Measurements from ENCODE around the gene CD2BP2. TPM values are rescaled to one million over a fixed set of nuclear protein-coding genes. Genes with fewer than 3 reads are reported as not detected.

The CD2BP2 gene
- total RNA-seq, 1 donor from 2014 or later: 87.8 TPM

GRCh38 chr16:30353438-30354129 lies 1.5 kb downstream of the CD2BP2 start:
- intact Hi-C loops (cut with micrococcal nuclease): loop anchor here (2.0 kb wide), 2 partner anchors 25 to 41 kb away; partner anchors contain the start of gene ZNF48
- no peaks in the 10 kb centered on the region for H3K9me3 Mint-ChIP-seq
- H3K27me3 Mint-ChIP-seq: no peaks in the 10 kb centered on the region
- H3K36me3 Mint-ChIP-seq (ENCODE audit: low read depth): peaks cover 72% of the 10 kb centered on the region
- no peak for ATAC-seq (ENCODE audit: low read depth)
- DNase-seq: no peak
- peaks cover 65% of the 10 kb centered on the region for H3K4me1 Mint-ChIP-seq
- H3K27ac Mint-ChIP-seq: no peak overlapping the region
- ChIA-PET POLR2A (interaction anchor here (0.6 to 4.5 kb wide), 14 partner anchors 9 to 218 kb away, joined by 3 to 36 read pairs (median 8); partner anchors contain the start of genes SEPTIN1, TBC1D10B, ZNF48 and ZNF688), CTCF (interaction anchor here (1.9 to 2.7 kb wide), 2 partner anchors 17 to 56 kb away, joined by 7 to 10 read pairs; partner anchors contain the start of gene TBC1D10B)
- peak overlapping the region; percentile 96 for H3K4me3 Mint-ChIP-seq
- TF ChIP-seq CTCF (IDR thresholded peaks at IDR 0.05): no peak

- Mint-ChIP-seq H3K9me3 (no peaks in the 10 kb centered on the region), H3K4me3 (peak overlapping the region; percentile 24), H3K4me1 (peaks cover 67% of the 10 kb centered on the region), H3K36me3 (ENCODE audit: low read depth) (peaks cover 66% of the 10 kb centered on the region), H3K27ac (no peak overlapping the region), H3K27me3 (no peaks in the 10 kb centered on the region)
- no peak for TF ChIP-seq CTCF (IDR thresholded peaks at IDR 0.05)
- CTCF ChIA-PET: interaction anchor here (2.7 kb wide), 1 partner anchor 57 kb away, joined by 10 read pairs; no protein-coding TSS in a partner anchor
- DNase-seq: no peak
- POLR2A ChIA-PET: interaction anchor here (0.7 to 4.4 kb wide), 2 partner anchors 18 to 169 kb away, joined by 3 to 26 read pairs; no protein-coding TSS in a partner anchor
- ATAC-seq (ENCODE audit: low read depth): no peak
- intact Hi-C loops (cut with micrococcal nuclease): no loop called here
These were observed 2.4 kb downstream of the CD2BP2 start for GRCh38 chr16:30352488-30353401.

- Mint-ChIP-seq H3K27ac (peak overlapping the region; percentile 35), H3K4me1 (peaks cover 65% of the 10 kb centered on the region), H3K4me3 (no peak overlapping the region), H3K36me3 (ENCODE audit: low read depth) (peaks cover 59% of the 10 kb centered on the region), H3K9me3 (no peaks in the 10 kb centered on the region), H3K27me3 (no peaks in the 10 kb centered on the region)
- TF ChIP-seq CTCF (IDR thresholded peaks at IDR 0.05): no peak
- intact Hi-C loops (cut with micrococcal nuclease): no loop called here
- DNase-seq (no peak), ATAC-seq (ENCODE audit: low read depth) (no peak)
- ChIA-PET POLR2A (interaction anchor here (0.8 to 1.1 kb wide), 2 partner anchors 17 to 19 kb away, joined by 3 to 5 read pairs; partner anchors contain the start of gene TBC1D10B), CTCF (no interaction called here)
These were observed 3.3 kb downstream of the CD2BP2 start for GRCh38 chr16:30351586-30352419.

GRCh38 chr16:30351001-30351441 lies 4.1 kb downstream of the CD2BP2 start:
- no peak for ATAC-seq (ENCODE audit: low read depth)
- Mint-ChIP-seq H3K4me1 (peaks cover 59% of the 10 kb centered on the region), H3K9me3 (no peaks in the 10 kb centered on the region), H3K27me3 (no peaks in the 10 kb centered on the region), H3K36me3 (ENCODE audit: low read depth) (peaks cover 56% of the 10 kb centered on the region), H3K4me3 (no peak overlapping the region), H3K27ac (peak overlapping the region; percentile 79)
- POLR2A ChIA-PET: interaction anchor here (0.8 to 1.1 kb wide), 2 partner anchors 16 to 19 kb away, joined by 3 to 5 read pairs; partner anchors contain the start of gene TBC1D10B
- DNase-seq: no peak
- intact Hi-C loops (cut with micrococcal nuclease): no loop called here
- no peak for TF ChIP-seq CTCF (IDR thresholded peaks at IDR 0.05)
- CTCF ChIA-PET: no interaction called here

Measured in activated B cell treated with CpG ODN at 0.5 μM for 24 hours (primary cell).